HL-60 (cell line): ENCODE results near the gene STUM.
"Not testable (repeated sequence)": the region's sequence is repeated elsewhere in the genome, so short reads cannot be mapped to it uniquely, and the experiment has no call there.

ENCODE experiments used
- DNase-seq, 2 experiments: peaks; one replicate each; pipeline ENCODE4 v3.0.0-alpha.2; 2010 to 2020; ENCODE audit warnings: low read depth in 1 of 2, low spot score in 1 of 2
- H3K27ac ChIP-seq: fragments of 250-450 bp; sonication (Bioruptor Pico); replicated peaks from 2 replicates; pipeline ENCODE4 v1.5.1; 2020; ENCODE audit warnings: mild to moderate bottlenecking, moderate library complexity
- H3K27me3 ChIP-seq: fragments of 250-450 bp; sonication (Bioruptor Pico); 2 replicates; pipeline ENCODE4 v1.5.1; 2021; ENCODE audit warnings: mild to moderate bottlenecking, moderate library complexity; ENCODE audit not compliant: insufficient read depth, poor library complexity, severe bottlenecking
- H3K4me3 ChIP-seq: replicated peaks from 2 replicates; pipeline ENCODE4 v1.5.1; 2011; ENCODE audit warnings: mild to moderate bottlenecking, control low read depth, low read length; ENCODE audit not compliant: insufficient read depth
- CTCF ChIP-seq: IDR thresholded peaks from one replicate; pipeline ENCODE4 v1.5.1; 2011; ENCODE audit warnings: low read length, control low read depth, inconsistent platforms; ENCODE audit not compliant: insufficient read depth
- GABPA ChIP-seq: IDR thresholded peaks from 2 replicates; pipeline ENCODE4 v1.6.1; 2012; ENCODE audit warnings: low read depth
- POLR2AphosphoS5 ChIP-seq: IDR thresholded peaks from 2 replicates; pipeline ENCODE4 v1.6.1; 2012; ENCODE audit warnings: low read depth
- REST ChIP-seq: IDR thresholded peaks from 2 replicates; pipeline ENCODE4 v1.6.1; 2012; ENCODE audit warnings: low read depth; ENCODE audit not compliant: insufficient replicate concordance
- SPI1 ChIP-seq: IDR thresholded peaks from 2 replicates; pipeline ENCODE4 v1.6.1; 2012; ENCODE audit warnings: low read depth, mild to moderate bottlenecking, borderline replicate concordance

The STUM gene

GRCh38 chr1:226637147-226637935 is 88.8 kb downstream of the STUM start:
- Histone ChIP-seq H3K27ac (no peak overlapping the region), H3K4me3 (no peak overlapping the region), H3K27me3 (no peaks in the 10 kb centered on the region)
- DNase-seq = no peak
- TF ChIP-seq CTCF (no peak), REST (no peak), SPI1 (no peak)

- H3K4me3 ChIP-seq = no peak overlapping the region
- no peak overlapping the region for H3K27ac ChIP-seq
- no peak for TF ChIP-seq CTCF
- no peak for TF ChIP-seq SPI1
- TF ChIP-seq REST = no peak
- TF ChIP-seq POLR2AphosphoS5 = no peak
- no peak for TF ChIP-seq GABPA
- no peaks in the 10 kb centered on the region for H3K27me3 ChIP-seq
- no peak for DNase-seq
Observed at GRCh38 chr1:226638001-226638601, 89.5 kb downstream of the STUM start.

GRCh38 chr1:226638608-226639007 is 90.0 kb downstream of the STUM start:
- Histone ChIP-seq H3K4me3 (no peak overlapping the region), H3K27me3 (no peaks in the 10 kb centered on the region), H3K27ac (no peak overlapping the region)
- DNase-seq = no peak
- no peak for TF ChIP-seq POLR2AphosphoS5
- no peak for TF ChIP-seq GABPA
- no peak for TF ChIP-seq CTCF
- no peak for TF ChIP-seq SPI1
- TF ChIP-seq REST = no peak

GRCh38 chr1:226639206-226639605 is 90.6 kb downstream of the STUM start:
- not testable (repeated sequence) for DNase-seq, H3K27me3 ChIP-seq, H3K27ac ChIP-seq, H3K4me3 ChIP-seq
